Ishikawa (cell line): Measurements from ENCODE around the gene ZNF184.

Experiments used
- CEBPB ChIP-seq: IDR thresholded peaks from 2 replicates; pipeline ENCODE4 v1.6.1; 2012
- CREB1 ChIP-seq: IDR thresholded peaks from 2 replicates; pipeline ENCODE4 v1.6.1; 2012; ENCODE audit warnings: low read depth
- RAD21 ChIP-seq: IDR thresholded peaks from 2 replicates; pipeline ENCODE4 v1.6.1; 2012; ENCODE audit warnings: low read depth

DNA sequence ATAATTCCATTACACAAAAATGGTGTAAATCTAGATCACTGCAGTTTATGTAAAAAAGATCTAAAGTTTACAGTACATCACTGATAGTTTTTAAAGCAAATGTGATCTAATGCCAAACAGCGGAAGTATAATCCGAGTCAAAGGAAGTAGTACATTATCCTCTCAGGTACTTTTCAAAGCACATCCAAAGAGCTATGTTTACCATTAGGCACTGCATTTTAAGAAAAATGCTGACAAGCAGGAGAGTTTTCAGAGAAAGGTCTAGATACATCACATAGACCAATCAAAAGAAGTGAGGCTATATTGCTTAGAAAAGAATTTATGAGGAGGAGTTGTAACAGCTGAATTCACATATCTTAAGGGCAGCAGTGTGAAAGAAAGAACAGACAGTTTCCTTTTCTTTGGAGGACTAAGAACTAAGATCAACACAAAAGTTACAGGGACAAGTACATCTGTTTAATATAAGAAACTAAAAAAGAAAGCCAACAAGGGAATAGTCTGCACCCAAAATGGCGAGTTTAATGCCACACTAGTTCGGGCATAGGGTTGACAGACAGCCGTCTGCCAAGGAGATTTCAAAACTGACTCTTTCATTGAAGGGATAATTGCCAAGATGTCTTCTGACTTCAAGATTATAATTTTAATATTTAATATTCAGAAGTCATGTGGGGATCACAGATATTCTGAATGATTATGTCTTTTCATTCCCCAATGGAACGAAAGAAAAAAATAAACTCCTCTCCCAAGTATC lies 1.4 kb downstream of the ZNF184 start:
- TF ChIP-seq CREB1 (no peak), CEBPB (no peak), RAD21 (no peak)
